GM18858 (cell line): ENCODE measurements around the gene SERPINA9.
"Not testable (repeated sequence)": the region's sequence is repeated elsewhere in the genome, so short reads cannot be mapped to it uniquely, and the experiment has no call there.

ENCODE experiments used
- ATAC-seq: cut with Tn5 transposase; IDR thresholded peaks from one replicate; pipeline ENCODE4 v1.9.1; 2021; ENCODE audit not compliant: unreplicated experiment

SERPINA9 gene

GRCh38 chr14:94427016-94427613 is 48.9 kb downstream of the SERPINA9 start:
- ATAC-seq, result no peak

GRCh38 chr14:94426526-94426925 is 49.5 kb downstream of the SERPINA9 start:
- no peak for ATAC-seq

GRCh38 chr14:94424371-94424770 is 51.6 kb downstream of the SERPINA9 start:
- no peak for ATAC-seq

GRCh38 chr14:94423453-94424056 is 52.4 kb downstream of the SERPINA9 start:
- no peak for ATAC-seq

DNA sequence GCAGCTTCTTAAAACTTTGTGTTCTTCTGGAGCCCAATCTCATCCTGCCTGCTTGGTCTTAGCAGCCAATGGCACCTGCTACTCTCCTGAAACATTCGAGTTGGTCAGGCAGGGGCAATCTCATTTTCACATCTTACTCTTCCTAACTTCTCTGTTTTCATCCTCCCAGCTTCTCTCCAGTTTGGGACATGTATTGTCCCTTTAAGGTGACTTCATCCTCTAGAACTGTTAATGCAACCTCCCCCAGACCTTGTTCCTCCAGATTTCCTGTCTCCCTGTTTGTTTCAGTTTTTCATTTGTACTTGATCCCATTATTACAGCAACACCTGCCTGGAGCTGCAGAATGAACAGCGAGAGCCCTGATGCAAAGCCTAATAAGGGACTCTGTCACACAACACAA is 54.7 kb downstream of the SERPINA9 start:
- ATAC-seq, result no peak

DNA sequence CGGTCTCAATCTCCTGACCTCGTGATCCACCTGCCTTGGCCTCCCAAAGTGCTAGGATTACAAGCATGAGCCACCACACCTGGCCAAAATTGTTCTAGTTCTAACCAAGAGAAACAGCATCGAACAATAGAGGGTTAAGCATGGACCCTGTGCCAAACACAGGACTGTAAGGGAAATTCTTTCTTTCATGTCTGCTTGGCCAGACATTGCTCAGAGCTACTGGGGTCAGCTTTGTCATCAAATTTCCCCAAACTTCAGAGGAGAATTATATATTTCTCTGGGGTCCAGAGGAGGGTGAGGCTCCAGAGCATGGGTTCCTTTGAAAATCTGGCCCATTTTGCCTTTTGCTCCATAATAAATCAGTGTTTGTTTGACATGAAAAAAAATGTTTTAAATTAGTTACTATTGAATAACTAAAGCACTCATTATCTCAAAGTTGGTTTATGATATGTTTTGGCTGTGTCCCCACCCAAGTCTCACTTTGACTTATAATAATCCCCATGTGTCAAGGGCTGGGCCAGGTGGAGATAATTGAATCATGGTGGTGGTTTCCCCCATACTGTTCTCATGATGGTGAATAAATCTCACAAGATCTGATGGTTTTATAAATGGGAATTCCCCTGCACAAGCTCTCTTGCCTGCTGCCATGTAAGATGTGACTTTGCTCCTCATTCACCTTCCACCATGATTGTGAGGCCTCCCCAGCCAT is 58.3 kb downstream of the SERPINA9 start:
- ATAC-seq, result not testable (repeated sequence)
